GM23248 (cell line): Measurements from ENCODE around the gene SLC30A7. TPM values are rescaled to one million over a fixed set of nuclear protein-coding genes. Genes with fewer than 3 reads are reported as not detected.
"Not testable (repeated sequence)": the region's sequence is repeated elsewhere in the genome, so short reads cannot be mapped to it uniquely, and the experiment has no call there.

Source experiments
- DNase-seq: peaks from one replicate; pipeline ENCODE4 v3.0.0-alpha.2; 2015
- H2AFZ ChIP-seq: fragments of 200-600 bp; sonication (generic); 2 replicates; pipeline ENCODE4 v1.6.1; 2016; ENCODE audit warnings: antibody characterized with exemption
- H3F3A ChIP-seq: fragments of 200-600 bp; sonication (generic); 2 replicates; pipeline ENCODE4 v1.6.1; 2016; ENCODE audit warnings: mild to moderate bottlenecking, antibody characterized with exemption, mixed run types; ENCODE audit not compliant: insufficient read depth
- H3K27ac ChIP-seq: fragments of 200-600 bp; sonication (generic); 2 replicates; pipeline ENCODE4 v1.5.1; 2016; ENCODE audit warnings: mild to moderate bottlenecking
- H3K27me3 ChIP-seq: fragments of 200-600 bp; sonication (generic); replicated peaks from 2 replicates; pipeline ENCODE4 v1.6.1; 2016; ENCODE audit warnings: mild to moderate bottlenecking; ENCODE audit not compliant: insufficient read depth
- H3K36me3 ChIP-seq: fragments of 200-600 bp; sonication (generic); 2 replicates; pipeline ENCODE4 v1.6.1; 2016; ENCODE audit warnings: low read depth, mild to moderate bottlenecking
- H3K4me1 ChIP-seq: fragments of 200-600 bp; sonication (generic); 2 replicates; pipeline ENCODE4 v1.6.1; 2016; ENCODE audit warnings: mild to moderate bottlenecking; ENCODE audit not compliant: insufficient read depth
- H3K4me2 ChIP-seq: fragments of 200-600 bp; sonication (generic); one replicate; pipeline ENCODE4 v1.6.1; 2016; ENCODE audit warnings: mild to moderate bottlenecking; ENCODE audit not compliant: unreplicated experiment
- H3K4me3 ChIP-seq: fragments of 200-600 bp; sonication (generic); 2 replicates; pipeline ENCODE4 v1.5.1; 2016; ENCODE audit warnings: mild to moderate bottlenecking
- H3K79me2 ChIP-seq: fragments of 200-600 bp; sonication (generic); 2 replicates; pipeline ENCODE4 v1.6.1; 2016; ENCODE audit warnings: mild to moderate bottlenecking; ENCODE audit not compliant: insufficient read depth
- H3K9ac ChIP-seq: fragments of 200-600 bp; sonication (generic); 2 replicates; pipeline ENCODE4 v1.6.1; 2016; ENCODE audit warnings: mild to moderate bottlenecking
- H3K9me2 ChIP-seq: fragments of 200-600 bp; sonication (generic); 2 replicates; pipeline ENCODE4 v1.6.1; 2016; ENCODE audit warnings: mixed run types, mild to moderate bottlenecking, moderate library complexity; ENCODE audit not compliant: insufficient read depth
- H3K9me3 ChIP-seq: fragments of 200-600 bp; sonication (generic); one replicate; pipeline ENCODE4 v1.6.1; 2017; ENCODE audit warnings: low read depth
- H4K20me1 ChIP-seq: fragments of 200-600 bp; sonication (generic); 2 replicates; pipeline ENCODE4 v1.6.0; 2016; ENCODE audit not compliant: insufficient read depth
- EZH2 ChIP-seq: fragments of 200-600 bp; sonication (generic); IDR thresholded peaks from 2 replicates; pipeline ENCODE4 v1.6.1; 2018; ENCODE audit warnings: antibody characterized with exemption, mild to moderate bottlenecking; ENCODE audit not compliant: insufficient read depth, poor library complexity, severe bottlenecking
- EZH2phosphoT487 ChIP-seq: fragments of 200-600 bp; sonication (generic); IDR thresholded peaks from 2 replicates; pipeline ENCODE4 v1.6.1; 2018; ENCODE audit warnings: antibody characterized with exemption, moderate library complexity, mild to moderate bottlenecking, low read depth; ENCODE audit not compliant: insufficient read depth
- WGBS, 2 experiments: methylation state at CpG; one replicate each; pipeline ENCODE4 v1.1.6; 2015 to 2017; ENCODE audit warnings: low lambda C conversion rate in 2 of 2, low coverage in 1 of 2; ENCODE audit errors: missing lambda C conversion rate in 2 of 2; 5-methylcytosine and 5-hydroxymethylcytosine counted together
- in situ Hi-C: fragments of 300-500 bp; cut with MboI; formaldehyde crosslinking; loops from 2 replicates; pipeline ENCODE4 v1.15.0; 2020
- polyA plus RNA-seq: library from polyadenylated mRNA; unstranded; fragments of >200 nt; fragmentation: Nextera tagmentation; extraction: Ambion mirVana; gene quantifications from 2 replicates; pipeline ENCODE4 v1.2.1, GENCODE V29; 2016
- total RNA-seq: library from RNA; depleted of rRNA; stranded (reverse); fragments of >200 nt; shearing (Covaris generic); gene quantifications from 2 replicates; pipeline ENCODE4 v1.2.3, GENCODE V29; 2014

Gene SLC30A7
- total and polyA plus RNA-seq, 2 experiments from 2014 or later = 35.2 to 65.7 TPM

GRCh38 chr1:100949515-100950158, 53.7 kb downstream of the SLC30A7 start:
- H3K4me3 ChIP-seq, H2AFZ ChIP-seq, in situ Hi-C loops, H3K27ac ChIP-seq, H3K9me2 ChIP-seq, H3K27me3 ChIP-seq, DNase-seq, H3K4me2 ChIP-seq, H3K9me3 ChIP-seq, H4K20me1 ChIP-seq, H3K9ac ChIP-seq: not testable (repeated sequence)
- Histone ChIP-seq H3K79me2 (peaks cover 74% of the 10 kb centered on the region), H3K36me3 (peaks cover 16% of the 10 kb centered on the region; the same call in 1 of the 2 replicates), H3K4me1 (peaks cover 16% of the 10 kb centered on the region), H3F3A (peaks cover 22% of the 10 kb centered on the region; the same call in 1 of the 2 replicates)
- WGBS, 2 experiments = 74 to 82% methylated on average over 9 of the region's 9 CpGs

GRCh38 chr1:100950337-100950736, 54.4 kb downstream of the SLC30A7 start:
- Histone ChIP-seq H3K27ac (no peak overlapping the region), H3K4me2 (no peak overlapping the region), H4K20me1 (no peaks in the 10 kb centered on the region), H3K9ac (no peak overlapping the region), H2AFZ (no peak overlapping the region), H3K79me2 (peaks cover 69% of the 10 kb centered on the region), H3K4me3 (no peak overlapping the region), H3F3A (peaks cover 26% of the 10 kb centered on the region; the same call in 1 of the 2 replicates), H3K27me3 (no peaks in the 10 kb centered on the region), H3K9me3 (no peaks in the 10 kb centered on the region), H3K4me1 (peaks cover 22% of the 10 kb centered on the region), H3K9me2 (no peaks in the 10 kb centered on the region), H3K36me3 (peaks cover 16% of the 10 kb centered on the region; the same call in 1 of the 2 replicates)
- DNase-seq = no peak
- in situ Hi-C loops = no loop called here
- TF ChIP-seq EZH2 = no peak
- TF ChIP-seq EZH2phosphoT487 = no peak

GRCh38 chr1:100950781-100951180, 54.9 kb downstream of the SLC30A7 start:
- Histone ChIP-seq H3K9me2 (no peaks in the 10 kb centered on the region), H3F3A (peaks cover 30% of the 10 kb centered on the region), H3K9ac (no peak overlapping the region), H3K4me1 (peaks cover 25% of the 10 kb centered on the region), H3K27ac (no peak overlapping the region), H3K9me3 (no peaks in the 10 kb centered on the region), H3K4me3 (no peak overlapping the region), H3K79me2 (peaks cover 65% of the 10 kb centered on the region), H3K4me2 (no peak overlapping the region), H4K20me1 (no peaks in the 10 kb centered on the region), H2AFZ (no peak overlapping the region), H3K36me3 (peaks cover 16% of the 10 kb centered on the region; the same call in 1 of the 2 replicates), H3K27me3 (no peaks in the 10 kb centered on the region)
- DNase-seq = peak; percentile 24
- 42 to 44% methylated on average over 4 of the region's 4 CpGs for WGBS, 2 experiments
- no peak for TF ChIP-seq EZH2phosphoT487
- TF ChIP-seq EZH2 = no peak
- in situ Hi-C loops = no loop called here

GRCh38 chr1:100952104-100952745, 56.3 kb downstream of the SLC30A7 start:
- Histone ChIP-seq H3K4me1 (peaks cover 39% of the 10 kb centered on the region), H2AFZ (no peak overlapping the region), H3K79me2 (peaks cover 57% of the 10 kb centered on the region), H3K4me2 (no peak overlapping the region), H3K36me3 (peaks cover 16% of the 10 kb centered on the region; the same call in 1 of the 2 replicates), H3K27ac (no peak overlapping the region), H3K9me2 (no peaks in the 10 kb centered on the region), H3K4me3 (no peak overlapping the region), H3K9me3 (no peaks in the 10 kb centered on the region), H3K27me3 (no peaks in the 10 kb centered on the region), H3K9ac (no peak overlapping the region), H4K20me1 (no peaks in the 10 kb centered on the region), H3F3A (peaks cover 38% of the 10 kb centered on the region)
- WGBS, 2 experiments = 99% methylated on average over 4 of the region's 4 CpGs
- TF ChIP-seq EZH2 (no peak), EZH2phosphoT487 (no peak)
- in situ Hi-C loops = no loop called here
- no peak for DNase-seq

GRCh38 chr1:100952970-100953369, 57.1 kb downstream of the SLC30A7 start:
- peaks cover 39% of the 10 kb centered on the region for H3K4me1 ChIP-seq
- peaks cover 57% of the 10 kb centered on the region for H3K79me2 ChIP-seq
- H2AFZ ChIP-seq, H4K20me1 ChIP-seq, H3K9me3 ChIP-seq, in situ Hi-C loops, H3K9me2 ChIP-seq, H3K9ac ChIP-seq, H3K4me3 ChIP-seq, H3K4me2 ChIP-seq, H3K27ac ChIP-seq, H3K27me3 ChIP-seq, DNase-seq: not testable (repeated sequence)
- WGBS, 2 experiments = 86 to 92% methylated on average over 1 of the region's 1 CpG
- peaks cover 38% of the 10 kb centered on the region for H3F3A ChIP-seq
- peaks cover 16% of the 10 kb centered on the region; the same call in 1 of the 2 replicates for H3K36me3 ChIP-seq
